Uterine smooth muscle cell (primary cell): ENCODE data around the gene HDAC10. TPM values are rescaled to one million over a fixed set of nuclear protein-coding genes. Genes with fewer than 3 reads are reported as not detected.

Source experiments
- total RNA-seq: library from RNA; depleted of rRNA; stranded (reverse); fragments of >200 nt; gene quantifications from 2 replicates; pipeline ENCODE4 v1.2.3, GENCODE V29; 2014

Gene HDAC10, protein sequence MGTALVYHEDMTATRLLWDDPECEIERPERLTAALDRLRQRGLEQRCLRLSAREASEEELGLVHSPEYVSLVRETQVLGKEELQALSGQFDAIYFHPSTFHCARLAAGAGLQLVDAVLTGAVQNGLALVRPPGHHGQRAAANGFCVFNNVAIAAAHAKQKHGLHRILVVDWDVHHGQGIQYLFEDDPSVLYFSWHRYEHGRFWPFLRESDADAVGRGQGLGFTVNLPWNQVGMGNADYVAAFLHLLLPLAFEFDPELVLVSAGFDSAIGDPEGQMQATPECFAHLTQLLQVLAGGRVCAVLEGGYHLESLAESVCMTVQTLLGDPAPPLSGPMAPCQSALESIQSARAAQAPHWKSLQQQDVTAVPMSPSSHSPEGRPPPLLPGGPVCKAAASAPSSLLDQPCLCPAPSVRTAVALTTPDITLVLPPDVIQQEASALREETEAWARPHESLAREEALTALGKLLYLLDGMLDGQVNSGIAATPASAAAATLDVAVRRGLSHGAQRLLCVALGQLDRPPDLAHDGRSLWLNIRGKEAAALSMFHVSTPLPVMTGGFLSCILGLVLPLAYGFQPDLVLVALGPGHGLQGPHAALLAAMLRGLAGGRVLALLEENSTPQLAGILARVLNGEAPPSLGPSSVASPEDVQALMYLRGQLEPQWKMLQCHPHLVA
- total RNA-seq = 30.1 and 40.7 TPM in 2 replicates

DNA sequence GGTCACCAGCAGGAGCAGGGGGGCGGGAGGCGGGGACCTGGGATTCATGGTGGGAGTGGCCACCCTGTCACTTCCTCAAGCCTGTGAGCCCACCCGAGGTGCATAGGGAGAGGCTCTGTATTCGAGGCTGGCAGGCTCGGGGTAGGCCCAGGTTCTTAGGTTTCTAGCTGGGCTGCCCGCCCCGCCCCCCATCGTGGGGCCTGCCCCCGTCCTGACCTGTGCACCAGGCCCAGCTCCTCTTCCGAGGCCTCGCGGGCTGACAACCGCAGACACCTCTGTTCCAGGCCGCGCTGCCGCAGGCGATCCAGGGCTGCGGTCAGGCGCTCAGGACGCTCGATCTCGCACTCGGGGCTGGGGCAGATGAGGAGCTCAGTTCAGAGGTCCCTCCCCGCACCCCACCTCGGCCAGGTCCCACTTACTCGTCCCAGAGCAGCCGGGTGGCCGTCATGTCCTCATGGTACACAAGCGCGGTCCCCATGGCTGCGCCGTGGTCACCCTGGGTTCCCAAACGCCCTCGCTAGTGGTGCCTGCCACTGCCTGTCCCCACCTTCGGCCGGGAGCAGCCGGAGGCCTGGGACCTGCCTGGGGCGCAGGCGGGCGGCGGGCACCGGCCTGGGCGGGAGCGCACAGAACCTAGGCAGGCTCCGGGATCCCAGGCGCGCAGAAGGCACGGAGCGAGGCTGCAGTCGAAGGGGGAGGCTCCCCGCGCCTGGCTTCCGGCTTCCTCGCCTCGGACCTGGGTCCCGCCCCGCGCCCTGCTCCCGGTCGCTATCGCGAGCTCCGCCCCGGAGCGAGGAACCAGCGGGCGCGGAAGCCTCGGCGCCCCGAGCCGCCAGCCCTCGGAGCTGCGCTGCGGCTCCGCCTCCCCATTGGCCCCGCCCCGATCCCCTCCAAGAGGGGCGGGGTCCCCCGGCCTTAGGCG lies at the start of gene HDAC10:
Gene HDAC10, minus strand, starts transcription at position 711 of the 922 bp plus-strand sequence. Its CDS starts 233 bp downstream, at position 478.

DNA sequence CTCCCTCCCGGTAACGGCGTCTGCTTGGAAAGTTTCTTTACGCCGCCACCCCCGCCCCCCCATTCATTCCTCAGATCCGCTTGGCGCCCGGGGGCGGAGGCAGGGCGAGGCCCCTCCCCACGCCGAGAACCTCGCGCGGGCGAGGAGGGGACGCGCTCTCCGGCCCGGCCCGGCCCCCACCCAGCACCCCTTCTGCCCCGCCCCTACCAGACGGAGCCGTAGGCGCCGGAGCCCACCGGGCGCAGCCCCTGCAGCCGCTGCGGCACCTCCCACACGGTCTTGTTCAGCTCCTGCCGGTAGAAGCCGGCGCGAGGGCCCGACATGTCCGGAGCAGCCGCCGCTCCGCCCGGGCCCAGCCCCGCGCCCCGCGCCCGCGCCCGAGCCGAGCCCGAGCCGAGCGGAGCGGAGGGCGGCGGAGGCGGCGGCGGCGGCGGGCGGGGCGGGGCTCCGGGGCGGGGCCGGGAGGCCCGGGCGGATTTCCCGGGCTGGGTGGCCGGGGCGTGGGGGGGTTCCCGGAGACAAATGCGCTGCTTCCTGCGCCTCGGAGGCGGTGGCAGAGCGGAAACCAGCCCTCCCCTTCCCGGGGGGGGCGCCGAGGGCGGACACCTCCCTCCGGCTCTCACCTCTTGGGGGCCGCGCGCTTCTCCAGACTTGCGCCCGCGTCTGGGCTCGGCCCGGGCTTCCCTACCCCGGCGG lies 19.1 kb upstream of the HDAC10 start, which contains the start of gene MAPK11:
Gene MAPK11, minus strand, starts transcription at position 411 of the 696 bp plus-strand sequence. Its CDS starts 88 bp downstream, at position 323.

DNA sequence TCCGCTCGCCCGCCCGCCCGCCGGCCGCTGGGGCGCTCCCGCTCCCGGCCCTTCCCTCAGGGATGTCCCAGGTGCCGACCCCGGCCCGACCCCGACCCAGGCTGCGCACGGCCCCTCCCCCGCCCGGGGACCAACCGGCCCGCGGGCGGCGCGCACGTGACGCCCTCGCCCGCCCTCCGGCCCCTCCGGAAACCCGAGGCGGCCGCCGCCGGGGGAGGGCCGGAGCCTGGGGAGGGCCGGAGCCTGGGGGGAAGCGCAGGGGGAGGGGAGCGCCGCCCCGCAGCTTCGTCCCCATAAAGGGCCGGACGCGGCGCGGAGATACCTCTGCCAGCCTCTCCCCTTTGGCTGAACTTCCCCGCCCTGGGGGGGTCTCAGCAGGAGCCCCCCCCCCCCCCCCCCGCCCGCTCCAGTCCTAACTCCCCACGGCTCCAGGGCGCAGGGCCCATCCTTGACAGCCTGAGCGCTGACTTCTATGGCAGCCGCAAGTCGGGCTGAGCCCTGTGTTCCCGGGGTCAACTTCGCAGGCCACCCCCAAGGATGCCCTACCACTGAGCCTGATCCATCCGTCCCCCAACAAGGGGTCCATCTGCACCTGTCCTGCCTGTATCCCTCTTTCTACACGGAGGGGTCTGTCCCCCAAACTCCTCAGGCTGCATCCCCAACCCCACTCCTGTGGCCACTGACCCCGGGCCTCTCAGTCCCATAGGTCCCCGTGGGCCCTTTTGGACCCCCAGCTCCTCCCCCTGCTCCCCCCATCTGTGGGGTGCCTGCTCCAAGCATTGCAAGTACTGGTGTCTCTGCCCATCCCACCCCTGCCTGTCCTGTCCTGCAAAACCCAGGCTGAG lies 10.8 kb upstream of the HDAC10 start, which contains the start of gene MAPK12:
Gene MAPK12, minus strand, starts transcription at position 69 of the 845 bp plus-strand sequence. CDS start 174 bp downstream, outside the sequence.

DNA sequence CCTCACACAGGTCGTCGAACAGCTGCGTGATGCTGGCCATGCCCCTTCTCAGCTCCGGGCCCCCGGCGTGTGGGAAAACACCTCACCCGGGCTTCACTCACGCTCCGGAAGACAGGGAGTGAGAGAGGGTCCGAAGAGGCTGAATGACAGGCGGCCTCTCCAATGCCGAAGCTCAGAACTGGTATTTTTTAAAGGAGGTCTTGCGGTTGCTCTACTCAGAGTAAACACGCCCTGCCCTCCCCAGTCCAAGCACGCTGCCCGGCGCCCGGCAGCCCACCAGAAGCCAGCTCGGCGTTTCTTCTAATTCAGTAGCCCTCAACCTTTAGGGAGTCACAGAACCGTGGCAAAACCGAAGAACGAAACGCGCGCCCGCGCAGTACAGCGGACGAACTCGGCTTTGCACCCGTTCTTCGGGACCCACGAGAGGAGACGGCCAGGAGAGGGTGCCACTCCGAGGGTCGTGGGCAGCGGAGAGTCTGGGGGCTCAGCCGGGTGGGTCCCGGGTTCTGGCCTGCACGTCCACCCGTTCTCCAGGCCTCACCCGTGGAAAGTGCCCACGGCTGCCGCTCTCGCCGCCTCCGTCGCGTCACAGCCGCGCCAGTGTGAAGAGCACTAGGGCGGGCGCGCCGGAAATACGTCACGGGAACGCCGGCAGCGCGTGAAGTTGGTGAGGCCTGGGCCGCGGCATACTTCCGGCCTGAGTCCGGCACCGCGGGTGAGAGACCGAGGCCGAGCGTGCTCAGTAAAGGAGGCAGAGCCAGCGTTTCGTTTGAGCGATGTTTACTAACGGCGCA lies 6.4 kb downstream of the HDAC10 start, which contains the start of gene TUBGCP6:
Gene TUBGCP6, minus strand, starts transcription at position 604 of the 794 bp plus-strand sequence. Its CDS starts 564 bp downstream, at position 40.

DNA sequence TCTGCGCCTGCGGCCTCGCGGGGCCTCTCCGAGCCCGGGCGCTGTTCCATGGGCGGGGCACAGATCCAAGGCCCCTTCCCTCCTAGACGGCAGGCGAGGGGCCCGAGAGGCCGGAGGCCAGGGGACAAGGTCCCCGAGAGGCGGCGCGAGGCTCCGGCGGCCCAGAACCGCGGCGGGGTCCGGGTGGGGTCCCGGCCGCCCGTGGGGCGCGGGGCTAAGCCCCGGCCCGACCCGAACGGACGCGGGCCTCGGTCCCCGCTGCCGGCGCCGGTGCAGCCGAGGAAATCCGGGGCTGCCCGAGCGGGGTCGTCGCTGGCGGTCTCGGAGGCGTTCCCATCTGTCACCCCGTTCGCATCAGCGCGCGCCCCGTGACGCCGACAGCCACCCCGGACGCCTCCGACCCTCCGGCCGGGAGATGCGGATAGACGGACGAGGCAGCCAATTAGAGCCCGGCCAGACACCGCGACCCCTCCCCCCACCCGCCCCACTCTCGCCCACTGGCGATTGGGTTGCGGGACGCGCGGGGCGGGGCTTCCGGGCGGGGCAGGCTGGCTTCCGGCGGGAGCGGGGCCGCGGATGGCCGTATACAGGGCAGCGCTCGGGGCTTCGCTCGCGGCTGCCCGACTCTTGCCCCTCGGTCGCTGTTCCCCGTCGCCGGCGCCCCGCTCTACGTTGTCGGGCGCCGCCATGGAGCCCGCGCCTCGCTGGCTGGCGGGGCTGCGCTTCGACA lies 50.4 kb downstream of the HDAC10 start, which contains the start of gene SELENOO:
Gene SELENOO, plus strand, starts transcription at position 551 of the 730 bp plus-strand sequence. Its CDS starts 26 bp downstream, at position 577.

Other genes with a start within 250 kb of the HDAC10 start
- gene IL17REL, start 238.5 kb downstream of the HDAC10 start, total RNA-seq = not detected in 2 replicates
- gene TTLL8, start 193.0 kb downstream of the HDAC10 start, total RNA-seq = not detected in 2 replicates
- gene MLC1, start 165.8 kb downstream of the HDAC10 start, total RNA-seq = 0.12 TPM in 1 of 2 replicates, not detected in the other
- gene MOV10L1, start 161.3 kb downstream of the HDAC10 start, total RNA-seq = 1.7 and 5.1 TPM in 2 replicates
- 0.37 and 0.66 TPM in 2 replicates for gene PANX2, start 80.5 kb downstream of the HDAC10 start, total RNA-seq
- 30.1 and 33.0 TPM in 2 replicates for gene TRABD, start 65.4 kb downstream of the HDAC10 start, total RNA-seq
- 25.6 and 28.3 TPM in 2 replicates for gene SELENOO, start 50.3 kb downstream of the HDAC10 start, total RNA-seq
- 37.0 and 37.6 TPM in 2 replicates for gene TUBGCP6, start 6.2 kb downstream of the HDAC10 start, total RNA-seq
- gene MAPK12, start 10.4 kb upstream of the HDAC10 start, total RNA-seq = 41.2 and 46.6 TPM in 2 replicates
- 7.4 and 8.6 TPM in 2 replicates for gene MAPK11, start 19.1 kb upstream of the HDAC10 start, total RNA-seq
- gene PLXNB2, start 56.4 kb upstream of the HDAC10 start, total RNA-seq = 118 and 202 TPM in 2 replicates
- 1.5 and 2.7 TPM in 2 replicates for gene DENND6B, start 75.7 kb upstream of the HDAC10 start, total RNA-seq
- gene PPP6R2, start 92.1 kb upstream of the HDAC10 start, total RNA-seq = 72.0 and 73.0 TPM in 2 replicates
- 83.4 and 118 TPM in 2 replicates for gene SBF1, start 223.8 kb upstream of the HDAC10 start, total RNA-seq
- gene ADM2, start 230.3 kb upstream of the HDAC10 start, total RNA-seq = 1.8 and 7.0 TPM in 2 replicates
- gene MIOX, start 235.6 kb upstream of the HDAC10 start, total RNA-seq = not detected in 2 replicates